IMR-90 (cell line): Measurements from ENCODE around the gene ROCK2. TPM values are rescaled to one million over a fixed set of nuclear protein-coding genes. Genes with fewer than 3 reads are reported as not detected.

Source experiments
- ATAC-seq: fragments of 200-7000 bp; cut with Tn5 transposase; 2 replicates; pipeline ENCODE4 v1.9.1; 2020; ENCODE audit warnings: low read depth, mild to moderate bottlenecking, moderate library complexity
- BruUV-seq: library from RNA; stranded (reverse); fragments of 400-500 nt; replicated peaks from 2 replicates; lab custom pipeline; 2021; lab: Mats Ljungman, UMichigan
- CTCF ChIA-PET: fragments of 300-600 bp; formaldehyde crosslinking; extraction: SDS; loops from one replicate; lab custom pipeline; 2021; ENCODE audit warnings: antibody characterized with exemption; lab: Yijun Ruan, JAX
- POLR2A ChIA-PET: fragments of 300-600 bp; sonication (Branson Sonifier 250); formaldehyde crosslinking; loops from one replicate; lab custom pipeline; 2022; ENCODE audit warnings: antibody characterized with exemption; ENCODE audit not compliant: unreplicated experiment; lab: Charles Lee
- DNase-seq: peaks from one replicate; pipeline ENCODE4 v3.0.0; 2013
- H2AFZ ChIP-seq: replicated peaks from 2 replicates; pipeline ENCODE3; 2013; ENCODE audit warnings: low read length, mild to moderate bottlenecking; ENCODE audit not compliant: poor library complexity
- H2AK5ac ChIP-seq: 2 replicates; pipeline ENCODE4 v1.6.1; 2013; ENCODE audit warnings: low read depth, low read length, inconsistent platforms
- H2AK9ac ChIP-seq: replicated peaks from 2 replicates; pipeline ENCODE3; 2013; ENCODE audit warnings: mild to moderate bottlenecking, low read depth, low read length, moderate library complexity; ENCODE audit not compliant: poor library complexity
- H2BK120ac ChIP-seq: 2 replicates; pipeline ENCODE4 v1.6.1; 2013; ENCODE audit warnings: low read depth, low read length, inconsistent platforms
- H2BK15ac ChIP-seq: 3 replicates; pipeline ENCODE4 v1.6.1; 2013; ENCODE audit warnings: low read depth, low read length, inconsistent platforms
- H2BK20ac ChIP-seq: 2 replicates; pipeline ENCODE4 v1.6.1; 2013; ENCODE audit warnings: low read depth, mild to moderate bottlenecking, inconsistent platforms, low read length, moderate library complexity
- H2BK5ac ChIP-seq: 2 replicates; pipeline ENCODE4 v1.6.1; 2013; ENCODE audit warnings: mild to moderate bottlenecking, low read depth, low read length, inconsistent platforms; ENCODE audit not compliant: poor library complexity, severe bottlenecking
- H3K14ac ChIP-seq: replicated peaks from 2 replicates; pipeline ENCODE4 v1.6.1; 2013; ENCODE audit warnings: low read depth, low read length, inconsistent platforms
- H3K18ac ChIP-seq: 2 replicates; pipeline ENCODE4 v1.6.1; 2013; ENCODE audit warnings: low read depth, low read length, control low read depth
- H3K23ac ChIP-seq: 2 replicates; pipeline ENCODE4 v1.6.1; 2013; ENCODE audit warnings: low read depth, low read length, inconsistent platforms
- H3K27ac ChIP-seq: 2 replicates; pipeline ENCODE4 v1.5.1; 2013; ENCODE audit warnings: mild to moderate bottlenecking, control low read depth, low read length; ENCODE audit not compliant: insufficient read depth
- H3K27me3 ChIP-seq: 2 replicates; pipeline ENCODE4 v1.6.1; 2013; ENCODE audit warnings: low read length; ENCODE audit not compliant: control insufficient read depth, insufficient read depth
- H3K36me3 ChIP-seq: 2 replicates; pipeline ENCODE4 v1.6.1; 2013; ENCODE audit warnings: low read length, mixed read lengths; ENCODE audit not compliant: control insufficient read depth, insufficient read depth
- H3K4ac ChIP-seq: 2 replicates; pipeline ENCODE4 v1.6.1; 2013; ENCODE audit warnings: low read depth, low read length, inconsistent platforms
- H3K4me1 ChIP-seq: 2 replicates; pipeline ENCODE4 v1.6.1; 2013; ENCODE audit warnings: low read length, mixed read lengths; ENCODE audit not compliant: control insufficient read depth, insufficient read depth
- H3K4me2 ChIP-seq: 2 replicates; pipeline ENCODE4 v1.6.1; 2013; ENCODE audit warnings: low read depth, mild to moderate bottlenecking, control low read depth, low read length, moderate library complexity
- H3K4me3 ChIP-seq: 2 replicates; pipeline ENCODE4 v1.5.1; 2013; ENCODE audit warnings: low read depth, mild to moderate bottlenecking, control low read depth, low read length, moderate library complexity; ENCODE audit not compliant: insufficient read depth
- H3K56ac ChIP-seq: 2 replicates; pipeline ENCODE4 v1.6.1; 2013; ENCODE audit warnings: low read length, inconsistent platforms; ENCODE audit not compliant: insufficient read depth; ENCODE audit errors: extremely low read depth
- H3K79me1 ChIP-seq, 2 experiments: 2 replicates each; pipeline ENCODE4 v1.6.1; 2013; ENCODE audit warnings: low read length in 2 of 2, inconsistent platforms in 1 of 2, low read depth in 1 of 2
- H3K9ac ChIP-seq: 2 replicates; pipeline ENCODE4 v1.6.1; 2013; ENCODE audit warnings: low read depth, low read length, control low read depth
- H3K9me1 ChIP-seq: 2 replicates; pipeline ENCODE4 v1.6.1; 2013; ENCODE audit warnings: low read length, inconsistent platforms; ENCODE audit not compliant: insufficient read depth
- H3K9me3 ChIP-seq: 2 replicates; pipeline ENCODE4 v1.6.1; 2013; ENCODE audit warnings: low read length; ENCODE audit not compliant: control insufficient read depth, insufficient read depth
- H4K20me1 ChIP-seq: 2 replicates; pipeline ENCODE4 v1.6.1; 2013; ENCODE audit warnings: low read length, inconsistent platforms; ENCODE audit not compliant: insufficient read depth
- H4K5ac ChIP-seq: 2 replicates; pipeline ENCODE4 v1.6.1; 2013; ENCODE audit warnings: mild to moderate bottlenecking, low read depth, low read length, control low read depth
- H4K8ac ChIP-seq, 2 experiments: 2 replicates each; pipeline ENCODE4 v1.6.1; 2013; ENCODE audit warnings: low read depth in 2 of 2, low read length in 2 of 2, control low read depth in 1 of 2, inconsistent platforms in 1 of 2
- H4K91ac ChIP-seq: 2 replicates; pipeline ENCODE4 v1.6.1; 2013; ENCODE audit warnings: low read depth, low read length, inconsistent platforms; ENCODE audit not compliant: insufficient read depth
- BHLHE40 ChIP-seq: fragments of 150-350 bp; IDR thresholded peaks from 2 replicates; pipeline ENCODE4 v1.6.1; 2016; ENCODE audit warnings: mild to moderate bottlenecking, low read depth, low read length
- CTCF ChIP-seq: conservative IDR thresholded peaks from 2 replicates; pipeline ENCODE4 v1.5.1; 2012; ENCODE audit warnings: mild to moderate bottlenecking, low read depth, low read length, improper control_type of control experiment
- FOS ChIP-seq: fragments of 150-350 bp; IDR thresholded peaks from 2 replicates; pipeline ENCODE4 v1.6.1; 2016; ENCODE audit warnings: low read depth, low read length
- MAZ ChIP-seq: IDR thresholded peaks from 2 replicates; pipeline ENCODE4 v1.6.1; 2012; ENCODE audit warnings: low read depth, mild to moderate bottlenecking, low read length, improper control_type of control experiment, moderate library complexity, borderline replicate concordance
- RFX5 ChIP-seq: IDR thresholded peaks from 2 replicates; pipeline ENCODE4 v1.8.0; 2012; ENCODE audit warnings: low read depth, mild to moderate bottlenecking, low read length, moderate library complexity
- USF2 ChIP-seq: fragments of 150-350 bp; IDR thresholded peaks from 2 replicates; pipeline ENCODE4 v1.6.1; 2017; ENCODE audit warnings: mild to moderate bottlenecking, antibody characterized with exemption, low read length, low read depth
- WGBS, 2 experiments: methylation state at CpG; one replicate each; pipeline versions ENCODE4 v1.1.5 to v1.1.7; 2013; ENCODE audit warnings: missing lambda C conversion rate in 2 of 2; ENCODE audit not compliant: insufficient read length in 1 of 2; ENCODE audit errors: extremely low coverage in 2 of 2; 5-methylcytosine and 5-hydroxymethylcytosine counted together
- dilution Hi-C: fragments of 300-500 bp; cut with HindIII; formaldehyde crosslinking; loops from one replicate; pipeline ENCODE4 v1.14.3; 2018; ENCODE audit warnings: low sequenced_read_pairs; ENCODE audit not compliant: unreplicated experiment
- in situ Hi-C: fragments of 300-500 bp; cut with MboI; formaldehyde crosslinking; loops from 3 replicates; pipeline ENCODE4 v1.14.3; 2019; ENCODE audit warnings: low sequenced_read_pairs, inconsistent platforms, mixed read lengths
- intact Hi-C: fragments of 100-400 bp; cut with micrococcal nuclease; formaldehyde crosslinking; loops from 2 replicates; pipeline ENCODE4 v1.10.0; 2022
- polyA plus RNA-seq, 3 experiments: library from polyadenylated mRNA; depleted of rRNA; stranded (reverse); fragments of >200 nt; gene quantifications; 2 replicates each; pipeline ENCODE4 v1.2.3, GENCODE V29; 2012; ENCODE audit warnings: low replicate concordance in 1 of 3
- total RNA-seq: library from RNA; depleted of rRNA; stranded (reverse); fragments of >200 nt; gene quantifications from 2 replicates; pipeline ENCODE4 v1.2.3, GENCODE V29; 2012

ROCK2 gene
- total and polyA plus RNA-seq, 2 of the 4 experiments (the other 2 are of a cell fraction), result 9.0 to 28.3 TPM

- Histone ChIP-seq H3K9ac (no peak overlapping the region), H3K18ac (no peak overlapping the region), H2BK15ac (no peak overlapping the region), H2BK5ac (no peak overlapping the region), H3K9me1 (no peaks in the 10 kb centered on the region), H3K9me3 (no peaks in the 10 kb centered on the region), H2AK5ac (no peak overlapping the region), H3K23ac (no peak overlapping the region), H2BK120ac (no peak overlapping the region), H4K8ac (no peak overlapping the region), H3K4me2 (no peak overlapping the region), H3K4ac (no peak overlapping the region), H2BK20ac (no peak overlapping the region), H3K4me3 (no peak overlapping the region), H2AK9ac (peak overlapping the region; percentile 46), H3K79me1 (peaks cover 0 to 6% of the 10 kb centered on the region in 2 experiments; a peak in 2 of 4 replicates), H3K4me1 (peaks cover 3% of the 10 kb centered on the region; the same call in 1 of the 2 replicates), H3K14ac (no peak overlapping the region), H3K56ac (no peak overlapping the region), H4K91ac (no peak overlapping the region), H2AFZ (no peak overlapping the region), H4K5ac (no peak overlapping the region), H3K27me3 (no peaks in the 10 kb centered on the region), H3K27ac (no peak overlapping the region), H4K20me1 (no peaks in the 10 kb centered on the region), H3K36me3 (peaks cover 2% of the 10 kb centered on the region)
- ATAC-seq (no peak), DNase-seq (no peak)
- in situ Hi-C loops, result no loop called here
- intact Hi-C loops, result no loop called here
- BruUV-seq, result no TSS peak
- ChIA-PET CTCF (no interaction called here), POLR2A (no interaction called here)
- dilution Hi-C loops, result no loop called here
- WGBS, 2 experiments, result 94% methylated on average over 11 of the region's 14 CpGs; no CpG with 5 or more reads in 1 of the 2 experiments
- TF ChIP-seq FOS (no peak), RFX5 (no peak), BHLHE40 (no peak), MAZ (no peak), CTCF (no peak), USF2 (no peak)
Observed at GRCh38 chr2:11159574-11160170, 184.8 kb downstream of the ROCK2 start.
